T-helper 2 cell treated with Interferon-gamma antibody and Interleukin-4, amounts not matched to agents 5 μg/mL and 100 μg/mL, for 36 hours (primary cell): ENCODE data around the gene SLC51B.
"Not testable (repeated sequence)": the region's sequence is repeated elsewhere in the genome, so short reads cannot be mapped to it uniquely, and the experiment has no call there.

Experiments used
- DNase-seq: peaks from one replicate; pipeline ENCODE4 v3.0.0; 2021; ENCODE audit warnings: low spot score
- H3K27ac Mint-ChIP-seq: one replicate; pipeline ENCODE4 v1.8.0; 2021; ENCODE audit warnings: mild to moderate bottlenecking, mixed read lengths
- H3K27me3 Mint-ChIP-seq: one replicate; pipeline ENCODE4 v1.8.0; 2021; ENCODE audit warnings: low read depth, mixed read lengths
- H3K36me3 Mint-ChIP-seq: one replicate; pipeline ENCODE4 v1.8.0; 2021; ENCODE audit warnings: low read depth, mixed read lengths
- H3K4me1 Mint-ChIP-seq: one replicate; pipeline ENCODE4 v1.8.0; 2021; ENCODE audit warnings: low read depth, mixed read lengths
- H3K4me3 Mint-ChIP-seq: one replicate; pipeline ENCODE4 v1.8.0; 2022; ENCODE audit warnings: mild to moderate bottlenecking, moderate library complexity, mixed read lengths
- H3K9me3 Mint-ChIP-seq: one replicate; pipeline ENCODE4 v1.8.0; 2021; ENCODE audit warnings: mixed read lengths

Gene SLC51B

GRCh38 chr15:65066001-65066634 lies 20.9 kb downstream of the SLC51B start:
- Mint-ChIP-seq H3K4me3 (no peak overlapping the region), H3K27ac (no peak overlapping the region), H3K4me1 (peaks cover 5% of the 10 kb centered on the region), H3K9me3 (no peaks in the 10 kb centered on the region), H3K27me3 (peaks cover 46% of the 10 kb centered on the region), H3K36me3 (no peaks in the 10 kb centered on the region)
- DNase-seq = no peak

- DNase-seq = no peak
- Mint-ChIP-seq H3K4me1 (peaks cover 5% of the 10 kb centered on the region), H3K27ac (no peak overlapping the region), H3K27me3 (peaks cover 46% of the 10 kb centered on the region), H3K36me3 (no peaks in the 10 kb centered on the region), H3K4me3 (peak overlapping the region; percentile 40), H3K9me3 (no peaks in the 10 kb centered on the region)
These were observed 21.6 kb downstream of the SLC51B start for GRCh38 chr15:65066635-65067316.

- Mint-ChIP-seq H3K36me3 (no peaks in the 10 kb centered on the region), H3K4me3 (peak overlapping the region; percentile 40), H3K4me1 (peaks cover 5% of the 10 kb centered on the region), H3K27me3 (peaks cover 44% of the 10 kb centered on the region), H3K9me3 (no peaks in the 10 kb centered on the region), H3K27ac (no peak overlapping the region)
- no peak for DNase-seq
These were observed 22.1 kb downstream of the SLC51B start for GRCh38 chr15:65067317-65067644.

DNA sequence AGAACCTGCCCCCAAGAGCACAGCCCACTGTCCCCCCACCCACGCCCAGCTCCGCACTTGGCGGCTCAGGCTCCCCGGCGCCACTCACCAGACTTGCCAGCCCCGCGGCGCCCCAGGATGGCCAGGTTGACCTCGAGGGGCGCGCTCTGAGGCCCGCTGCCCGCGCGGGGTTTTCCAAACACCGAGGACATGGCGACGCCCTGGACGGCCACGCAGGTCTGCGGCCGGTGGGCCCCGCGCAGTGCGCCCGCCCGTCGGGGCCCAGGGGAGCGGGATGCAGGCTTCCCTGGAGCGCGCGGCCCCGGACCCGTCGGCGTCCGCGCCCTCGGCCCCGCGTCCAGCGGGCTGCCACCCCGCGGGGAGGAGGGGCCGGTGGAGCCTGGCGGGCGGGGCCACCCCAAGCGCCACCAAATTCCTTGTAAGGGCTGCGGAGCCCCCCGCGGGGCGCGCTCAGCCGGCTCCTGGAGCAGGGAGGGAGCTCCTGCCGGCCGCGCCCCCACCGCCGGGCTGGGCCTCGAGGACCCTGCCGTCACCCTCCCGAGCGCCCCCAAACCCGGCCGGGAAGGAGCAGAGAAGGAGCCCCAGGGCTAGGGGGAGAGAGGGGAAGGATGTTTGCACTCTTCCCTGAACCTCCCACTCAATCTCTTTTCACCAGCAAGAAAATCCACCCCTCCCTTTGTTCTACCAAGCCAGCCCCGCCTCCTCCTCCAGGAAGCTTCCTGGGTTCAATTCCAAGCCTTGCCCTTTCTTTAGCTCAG lies 22.6 kb downstream of the SLC51B start, which contains the start of gene RASL12:
RASL12 (minus strand) TSS at position 347 of the 758 bp plus-strand sequence; CDS start at position 191, 156 bp downstream.
- Mint-ChIP-seq H3K9me3 (no peaks in the 10 kb centered on the region), H3K27me3 (peaks cover 44% of the 10 kb centered on the region), H3K36me3 (no peaks in the 10 kb centered on the region), H3K4me1 (peaks cover 5% of the 10 kb centered on the region), H3K27ac (no peak within 1 kb of the TSS), H3K4me3 (peak within 1 kb of the TSS; percentile 40)
- no peak for DNase-seq

DNA sequence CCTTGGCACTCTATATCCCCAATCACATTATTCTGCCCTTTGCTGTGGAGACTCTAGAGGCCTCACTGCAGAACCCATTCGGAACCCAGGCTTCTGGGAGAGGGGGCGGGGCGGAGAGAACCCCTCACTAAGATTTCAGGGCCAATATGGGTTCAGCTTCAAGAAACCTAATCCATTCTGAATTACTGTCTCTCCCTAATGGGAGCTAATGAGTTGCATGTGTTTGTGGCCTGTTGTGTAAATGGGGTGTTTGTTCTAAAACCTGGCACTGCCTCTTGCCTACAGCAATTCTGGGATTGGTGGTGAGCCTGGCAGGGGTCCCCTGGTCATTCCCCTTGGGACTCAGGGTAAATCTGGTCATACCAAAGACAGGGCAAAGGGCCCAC lies 23.2 kb downstream of the SLC51B start:
- H3K4me1 Mint-ChIP-seq = peaks cover 5% of the 10 kb centered on the region
- peaks cover 44% of the 10 kb centered on the region for H3K27me3 Mint-ChIP-seq
- H3K9me3 Mint-ChIP-seq = no peaks in the 10 kb centered on the region
- no peak for DNase-seq
- H3K36me3 Mint-ChIP-seq = no peaks in the 10 kb centered on the region
- no peak overlapping the region for H3K4me3 Mint-ChIP-seq
- no peak overlapping the region for H3K27ac Mint-ChIP-seq

- no peak overlapping the region for H3K4me3 Mint-ChIP-seq
- no peaks in the 10 kb centered on the region for H3K36me3 Mint-ChIP-seq
- peaks cover 5% of the 10 kb centered on the region for H3K4me1 Mint-ChIP-seq
- H3K9me3 Mint-ChIP-seq = no peaks in the 10 kb centered on the region
- H3K27me3 Mint-ChIP-seq = peaks cover 41% of the 10 kb centered on the region
- H3K27ac Mint-ChIP-seq = no peak overlapping the region
- no peak for DNase-seq
These were observed 24.0 kb downstream of the SLC51B start for GRCh38 chr15:65069179-65069578.

GRCh38 chr15:65069779-65070546 lies 24.8 kb downstream of the SLC51B start:
- H3K36me3 Mint-ChIP-seq = no peaks in the 10 kb centered on the region
- peaks cover 41% of the 10 kb centered on the region for H3K27me3 Mint-ChIP-seq
- no peak for DNase-seq
- no peak overlapping the region for H3K27ac Mint-ChIP-seq
- H3K4me1 Mint-ChIP-seq = peaks cover 5% of the 10 kb centered on the region
- no peaks in the 10 kb centered on the region for H3K9me3 Mint-ChIP-seq
- H3K4me3 Mint-ChIP-seq = no peak overlapping the region

DNA sequence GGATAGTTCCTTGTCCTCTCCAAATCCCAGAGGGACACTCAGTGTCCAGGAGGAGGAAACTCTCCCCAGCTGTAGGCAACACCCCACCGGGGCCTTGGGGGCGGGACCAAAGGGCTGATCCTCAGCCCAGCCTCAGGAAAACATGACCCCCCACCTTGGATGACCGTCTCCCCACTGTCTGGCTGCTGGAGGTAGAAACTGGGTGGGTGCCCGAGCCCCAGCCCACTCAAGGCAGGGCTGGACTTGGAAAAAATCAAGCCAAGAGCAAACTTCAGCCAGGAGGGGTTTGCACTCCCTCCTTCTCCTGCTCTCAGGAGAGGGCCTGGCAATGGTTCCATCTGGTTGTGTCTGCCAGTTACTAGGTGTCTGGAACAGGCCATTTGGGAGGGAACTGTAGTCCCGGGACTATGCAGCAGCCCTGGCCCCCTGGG lies 26.2 kb downstream of the SLC51B start:
- no peak overlapping the region for H3K27ac Mint-ChIP-seq
- H3K27me3 Mint-ChIP-seq = peaks cover 33% of the 10 kb centered on the region
- no peak overlapping the region for H3K4me3 Mint-ChIP-seq

GRCh38 chr15:65072027-65072426 lies 26.8 kb downstream of the SLC51B start:
- H3K36me3 Mint-ChIP-seq = no peaks in the 10 kb centered on the region
- DNase-seq = no peak
- peaks cover 5% of the 10 kb centered on the region for H3K4me1 Mint-ChIP-seq
- H3K27ac Mint-ChIP-seq = no peak overlapping the region
- peaks cover 29% of the 10 kb centered on the region for H3K27me3 Mint-ChIP-seq
- H3K4me3 Mint-ChIP-seq = no peak overlapping the region
- no peaks in the 10 kb centered on the region for H3K9me3 Mint-ChIP-seq

More for the DNA sequence above, 26.2 kb downstream of the SLC51B start:
- Mint-ChIP-seq H3K4me1 (peaks cover 5% of the 10 kb centered on the region), H3K36me3 (no peaks in the 10 kb centered on the region), H3K9me3 (no peaks in the 10 kb centered on the region)
- no peak for DNase-seq

DNA sequence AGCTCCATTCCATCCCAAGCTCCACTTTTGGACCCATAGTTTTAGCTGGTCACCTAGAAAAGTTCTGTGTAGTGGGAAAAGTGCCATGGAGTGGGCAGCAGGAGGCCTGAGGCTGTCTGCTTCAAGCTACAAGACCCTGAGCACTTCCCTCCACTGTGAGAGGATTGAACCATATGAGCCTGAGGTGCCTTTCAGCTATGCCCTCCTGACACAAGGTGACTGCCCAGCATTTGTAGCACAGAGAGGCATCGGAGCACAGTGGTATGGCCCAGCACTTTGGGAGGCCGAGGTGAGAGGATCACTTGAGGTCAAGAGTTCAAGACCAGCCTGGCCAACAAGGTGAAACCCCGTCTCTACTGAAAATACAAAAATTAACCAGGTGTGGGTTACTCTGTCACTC lies 27.4 kb downstream of the SLC51B start:
- Mint-ChIP-seq H3K4me3 (no peak overlapping the region), H3K4me1 (peaks cover 5% of the 10 kb centered on the region), H3K9me3 (no peaks in the 10 kb centered on the region), H3K36me3 (no peaks in the 10 kb centered on the region), H3K27ac (no peak overlapping the region), H3K27me3 (peaks cover 26% of the 10 kb centered on the region)
- no peak for DNase-seq

- H3K27me3 Mint-ChIP-seq = peaks cover 16% of the 10 kb centered on the region
- not testable (repeated sequence) for H3K9me3 Mint-ChIP-seq, DNase-seq, H3K36me3 Mint-ChIP-seq, H3K4me3 Mint-ChIP-seq, H3K4me1 Mint-ChIP-seq, H3K27ac Mint-ChIP-seq
These were observed 29.8 kb downstream of the SLC51B start for GRCh38 chr15:65074946-65075345.

GRCh38 chr15:65075607-65076395 lies 30.6 kb downstream of the SLC51B start:
- H3K36me3 Mint-ChIP-seq, H3K9me3 Mint-ChIP-seq, H3K4me3 Mint-ChIP-seq, H3K4me1 Mint-ChIP-seq, H3K27ac Mint-ChIP-seq, DNase-seq: not testable (repeated sequence)
- peaks cover 17% of the 10 kb centered on the region for H3K27me3 Mint-ChIP-seq
